Sigmoid colon (tissue), 7 donors: ENCODE results near the gene SNX8. TPM values are rescaled to one million over a fixed set of nuclear protein-coding genes. Genes with fewer than 3 reads are reported as not detected.

Experiments
- DNase-seq: peaks from one replicate; pipeline ENCODE4 v3.0.0-alpha.2; 2019
- H3K27ac ChIP-seq, 4 donors: fragments of 200-600 bp; sonication (generic); one replicate each; pipeline ENCODE4 v1.5.1; 2016 to 2019; ENCODE audit warnings: mild to moderate bottlenecking in 1 of 4
- H3K27me3 ChIP-seq, 3 donors: fragments of 200-600 bp; sonication (generic); one replicate each; pipeline ENCODE4 v1.5.1; 2019; ENCODE audit warnings: mild to moderate bottlenecking in 1 of 3
- H3K36me3 ChIP-seq, 4 donors: fragments of 200-600 bp; sonication (generic); one replicate each; pipeline ENCODE4 v1.5.1; 2016 to 2019
- H3K4me1 ChIP-seq, 4 donors: fragments of 200-600 bp; sonication (generic); one replicate each; pipeline ENCODE4 v1.5.1; 2017 to 2019
- H3K4me3 ChIP-seq, 4 donors: fragments of 200-600 bp; sonication (generic); one replicate each; pipeline ENCODE4 v1.5.1; 2017 to 2019; ENCODE audit warnings: mild to moderate bottlenecking in 2 of 4, moderate library complexity in 1 of 4
- H3K9me3 ChIP-seq, 4 donors: fragments of 200-600 bp in 3 of 4; sonication (generic) in 3 of 4; one replicate each; pipeline versions ENCODE4 v1.5.1 to v1.6.1; 2013 to 2019
- CTCF ChIP-seq, 4 experiments: fragments of 450-650 bp in 3 of 4; fragments of 200-600 bp in 1 of 4; IDR thresholded peaks; one replicate each; pipeline ENCODE4 v1.5.1; 2016 to 2019; ENCODE audit warnings: antibody characterized with exemption in 4 of 4, mild to moderate bottlenecking in 3 of 4, moderate library complexity in 2 of 4
- EP300 ChIP-seq, 4 donors: sonication (generic); formaldehyde crosslinking; IDR thresholded peaks; one replicate each; pipeline ENCODE4 v1.6.1; 2017; ENCODE audit warnings: antibody characterized with exemption in 4 of 4
- POLR2A ChIP-seq, 2 donors: fragments of 450-650 bp; IDR thresholded peaks; one replicate each; pipeline ENCODE4 v1.6.1; 2016; ENCODE audit warnings: antibody characterized with exemption in 2 of 2, mild to moderate bottlenecking in 2 of 2, moderate library complexity in 2 of 2
- POLR2AphosphoS5 ChIP-seq, 4 donors: sonication (generic); formaldehyde crosslinking; IDR thresholded peaks; one replicate each; pipeline ENCODE4 v1.6.1; 2017; ENCODE audit warnings: antibody characterized with exemption in 4 of 4
- WGBS, 2 donors: extraction: QIAGEN DNeasy Blood & Tissue Kit; methylation state at CpG; one replicate each; pipeline ENCODE4 v1.1.7; 2013; 5-methylcytosine and 5-hydroxymethylcytosine counted together
- intact Hi-C: fragments of 100-400 bp; cut with DNase I; formaldehyde crosslinking; loops from one replicate; pipeline ENCODE4 v1.15.1; 2023
- polyA plus RNA-seq, 3 donors: library from polyadenylated mRNA; stranded (reverse); fragments of 200-250 nt; gene quantifications; one replicate each; pipeline ENCODE4 v1.2.3, GENCODE V29; 2013
- total RNA-seq, 4 donors: library from RNA; depleted of rRNA; stranded (reverse); fragments of >200 nt; gene quantifications; one replicate each; pipeline ENCODE4 v1.1.0, GENCODE V29; 2016
- donor health status: healthy with polysubstance abuse.
- donor health status: Bipolar disorder and iron deficiency.
- donor health status: healthy.

The SNX8 gene
- total and polyA plus RNA-seq, 7 donors: 5.3 to 23.1 (median 10.2) TPM

- DNase-seq: no peak
- no peak for TF ChIP-seq POLR2A (IDR thresholded peaks at IDR 0.05)
- TF ChIP-seq CTCF (IDR thresholded peaks at IDR 0.05): no peak
- TF ChIP-seq EP300 (IDR thresholded peaks at IDR 0.05): no peak
- TF ChIP-seq POLR2AphosphoS5 (IDR thresholded peaks at IDR 0.05): no peak
- Histone ChIP-seq H3K4me1 (peaks cover 0 to 25% (median 24%) of the 10 kb centered on the region in 4 donors), H3K4me3 (no peak overlapping the region), H3K27me3 (no peaks in the 10 kb centered on the region), H3K27ac (no peak overlapping the region), H3K9me3 (no peaks in the 10 kb centered on the region), H3K36me3 (peaks cover 0 to 53% (median 25%) of the 10 kb centered on the region in 4 donors)
- intact Hi-C loops: no loop called here
- 96% methylated on average over 7 of the region's 7 CpGs for WGBS, 2 donors
These were observed 84.8 kb downstream of the SNX8 start for GRCh38 chr7:2229467-2229866.

- no peak for DNase-seq
- H3K36me3 ChIP-seq: peaks cover 0 to 54% (median 26%) of the 10 kb centered on the region in 4 donors
- no peak overlapping the region for H3K4me3 ChIP-seq
- H3K27ac ChIP-seq: no peak overlapping the region
- peaks cover 0 to 25% (median 24%) of the 10 kb centered on the region in 4 donors for H3K4me1 ChIP-seq
- H3K9me3 ChIP-seq: no peaks in the 10 kb centered on the region
- intact Hi-C loops: no loop called here
- WGBS, 2 donors: 88 to 89% methylated on average over 8 of the region's 8 CpGs
- no peak for TF ChIP-seq POLR2A (IDR thresholded peaks at IDR 0.05)
- H3K27me3 ChIP-seq: no peaks in the 10 kb centered on the region
These were observed 85.3 kb downstream of the SNX8 start for GRCh38 chr7:2228921-2229320.

GRCh38 chr7:2227699-2228098, 86.5 kb downstream of the SNX8 start:
- Histone ChIP-seq H3K27ac (no peak overlapping the region), H3K27me3 (no peaks in the 10 kb centered on the region), H3K36me3 (peaks cover 0 to 66% (median 26%) of the 10 kb centered on the region in 4 donors), H3K4me3 (no peak overlapping the region), H3K9me3 (no peaks in the 10 kb centered on the region), H3K4me1 (peaks cover 0 to 20% (median 19%) of the 10 kb centered on the region in 4 donors)
- 94 to 95% methylated on average over 15 of the region's 15 CpGs for whole genome bisulfite sequencing, 2 donors
- no peak for DNase-seq
- intact Hi-C loops: no loop called here
- TF ChIP-seq POLR2A (IDR thresholded peaks at IDR 0.05) (no peak), CTCF (IDR thresholded peaks at IDR 0.05) (no peak)

GRCh38 chr7:2225830-2226229, 88.4 kb downstream of the SNX8 start:
- WGBS, 2 donors: 96 to 97% methylated on average over 13 of the region's 13 CpGs
- TF ChIP-seq CTCF (IDR thresholded peaks at IDR 0.05) (no peak), POLR2A (IDR thresholded peaks at IDR 0.05) (no peak), POLR2AphosphoS5 (IDR thresholded peaks at IDR 0.05) (no peak), EP300 (IDR thresholded peaks at IDR 0.05) (no peak)
- no peaks in the 10 kb centered on the region for H3K27me3 ChIP-seq
- no peak overlapping the region for H3K27ac ChIP-seq
- H3K4me3 ChIP-seq: no peak overlapping the region
- peaks cover 0 to 8% (median 6%) of the 10 kb centered on the region in 4 donors for H3K4me1 ChIP-seq
- peaks cover 0 to 85% (median 34%) of the 10 kb centered on the region in 4 donors for H3K36me3 ChIP-seq
- intact Hi-C loops: no loop called here
- no peaks in the 10 kb centered on the region for H3K9me3 ChIP-seq
- DNase-seq: no peak

- intact Hi-C loops: no loop called here
These were observed 88.9 kb downstream of the SNX8 start for GRCh38 chr7:2225336-2225735.

GRCh38 chr7:2224934-2225333, 89.3 kb downstream of the SNX8 start:
- Histone ChIP-seq H3K4me1 (no peaks in the 10 kb centered on the region), H3K9me3 (no peaks in the 10 kb centered on the region), H3K36me3 (peaks cover 0 to 88% (median 37%) of the 10 kb centered on the region in 4 donors), H3K27me3 (no peaks in the 10 kb centered on the region), H3K27ac (no peak overlapping the region), H3K4me3 (no peak overlapping the region)
- TF ChIP-seq POLR2AphosphoS5 (IDR thresholded peaks at IDR 0.05): no peak
- no peak for TF ChIP-seq EP300 (IDR thresholded peaks at IDR 0.05)
- no peak for TF ChIP-seq CTCF (IDR thresholded peaks at IDR 0.05)
- TF ChIP-seq POLR2A (IDR thresholded peaks at IDR 0.05): no peak
- 79 to 80% methylated on average over 4 of the region's 4 CpGs for WGBS, 2 donors
- no peak for DNase-seq
- intact Hi-C loops: no loop called here

More at GRCh38 chr7:2225336-2225735, 88.9 kb downstream of the SNX8 start:
- H3K36me3 ChIP-seq: peaks cover 0 to 89% (median 37%) of the 10 kb centered on the region in 4 donors
- no peak for DNase-seq
- no peak overlapping the region for H3K4me3 ChIP-seq
- no peak overlapping the region for H3K27ac ChIP-seq
- TF ChIP-seq POLR2A (IDR thresholded peaks at IDR 0.05) (no peak), POLR2AphosphoS5 (IDR thresholded peaks at IDR 0.05) (no peak), EP300 (IDR thresholded peaks at IDR 0.05) (no peak)
- no peaks in the 10 kb centered on the region for H3K27me3 ChIP-seq
- peaks cover 0 to 3% (median under 1%) of the 10 kb centered on the region in 4 donors for H3K4me1 ChIP-seq
- no peaks in the 10 kb centered on the region for H3K9me3 ChIP-seq
- 92 to 96% methylated on average over 14 of the region's 14 CpGs for WGBS, 2 donors
